Activated T-cell treated with anti-CD3 and anti-CD28 coated beads, Interleukin-2, amount 50 U/mL, for 4 hours (primary cell): ENCODE results near the gene CHST8. TPM values are rescaled to one million over a fixed set of nuclear protein-coding genes. Genes with fewer than 3 reads are reported as not detected.
"Not testable (repeated sequence)": the region's sequence is repeated elsewhere in the genome, so short reads cannot be mapped to it uniquely, and the experiment has no call there.

Experiments used
- ATAC-seq, 2 donors: fragments of 200-7000 bp; cut with Tn5 transposase; one replicate each; pipeline ENCODE4 v1.10.0; 2021
- DNase-seq: peaks from one replicate; pipeline ENCODE4 v3.0.0-alpha.2; 2020
- H3K27me3 Mint-ChIP-seq: one replicate; pipeline ENCODE4 v1.8.0; 2021; ENCODE audit warnings: low read depth, mixed read lengths
- H3K36me3 Mint-ChIP-seq: one replicate; pipeline ENCODE4 v1.8.0; 2022; ENCODE audit warnings: mixed read lengths; ENCODE audit not compliant: insufficient read depth
- H3K4me1 Mint-ChIP-seq: one replicate; pipeline ENCODE4 v1.8.0; 2021; ENCODE audit warnings: low read depth, mixed read lengths
- H3K4me3 Mint-ChIP-seq: one replicate; pipeline ENCODE4 v1.8.0; 2021; ENCODE audit warnings: mild to moderate bottlenecking, moderate library complexity, mixed read lengths
- H3K9me3 Mint-ChIP-seq: one replicate; pipeline ENCODE4 v1.8.0; 2021; ENCODE audit warnings: mixed read lengths
- total RNA-seq, 3 donors: library from RNA; stranded (reverse); gene quantifications; one replicate each; pipeline ENCODE4 v1.2.1, GENCODE V29; 2021

The CHST8 gene
- total RNA-seq, 3 donors from 2014 or later: not detected

GRCh38 chr19:33691736-33692135, 70.0 kb downstream of the CHST8 start:
- no peak for ATAC-seq

GRCh38 chr19:33693678-33694077, 71.9 kb downstream of the CHST8 start:
- H3K36me3 Mint-ChIP-seq: no peaks in the 10 kb centered on the region
- H3K27me3 Mint-ChIP-seq: peaks cover 3% of the 10 kb centered on the region
- H3K4me1 Mint-ChIP-seq: no peaks in the 10 kb centered on the region
- DNase-seq (no peak), ATAC-seq (no peak)
- H3K9me3 Mint-ChIP-seq: no peaks in the 10 kb centered on the region
- H3K4me3 Mint-ChIP-seq: no peak overlapping the region

More at GRCh38 chr19:33691736-33692135, 70.0 kb downstream of the CHST8 start:
- Mint-ChIP-seq H3K36me3 (no peaks in the 10 kb centered on the region), H3K9me3 (no peaks in the 10 kb centered on the region), H3K27me3 (peaks cover 7% of the 10 kb centered on the region), H3K4me3 (no peak overlapping the region), H3K4me1 (no peaks in the 10 kb centered on the region)
- no peak for DNase-seq

GRCh38 chr19:33695547-33695946, 73.8 kb downstream of the CHST8 start:
- H3K9me3 Mint-ChIP-seq: not testable (repeated sequence)

GRCh38 chr19:33697766-33698165, 76.0 kb downstream of the CHST8 start:
- no peak for ATAC-seq
- Mint-ChIP-seq H3K36me3 (no peaks in the 10 kb centered on the region), H3K9me3 (no peaks in the 10 kb centered on the region)

More at GRCh38 chr19:33695547-33695946, 73.8 kb downstream of the CHST8 start:
- not testable (repeated sequence) for H3K36me3 Mint-ChIP-seq, H3K4me3 Mint-ChIP-seq, DNase-seq, ATAC-seq, H3K4me1 Mint-ChIP-seq
- peaks cover 15% of the 10 kb centered on the region for H3K27me3 Mint-ChIP-seq

GRCh38 chr19:33698576-33699435, 77.1 kb downstream of the CHST8 start:
- H3K4me3 Mint-ChIP-seq: no peak overlapping the region
- no peak for ATAC-seq
- peaks cover 15% of the 10 kb centered on the region for H3K27me3 Mint-ChIP-seq
- DNase-seq: no peak
- no peaks in the 10 kb centered on the region for H3K9me3 Mint-ChIP-seq
- no peaks in the 10 kb centered on the region for H3K4me1 Mint-ChIP-seq
- no peaks in the 10 kb centered on the region for H3K36me3 Mint-ChIP-seq

More at GRCh38 chr19:33697766-33698165, 76.0 kb downstream of the CHST8 start:
- no peak for DNase-seq
- Mint-ChIP-seq H3K4me3 (no peak overlapping the region), H3K4me1 (no peaks in the 10 kb centered on the region), H3K27me3 (peaks cover 15% of the 10 kb centered on the region)

GRCh38 chr19:33699754-33700407, 78.1 kb downstream of the CHST8 start:
- H3K9me3 Mint-ChIP-seq: no peaks in the 10 kb centered on the region
- no peak overlapping the region for H3K4me3 Mint-ChIP-seq
- no peak for DNase-seq
- H3K4me1 Mint-ChIP-seq: no peaks in the 10 kb centered on the region
- ATAC-seq: no peak
- no peaks in the 10 kb centered on the region for H3K36me3 Mint-ChIP-seq
- peaks cover 15% of the 10 kb centered on the region for H3K27me3 Mint-ChIP-seq

- ATAC-seq: no peak
- H3K27me3 Mint-ChIP-seq: peaks cover 15% of the 10 kb centered on the region
Measured at GRCh38 chr19:33700408-33701013, 78.8 kb downstream of the CHST8 start.

GRCh38 chr19:33701565-33701964, 79.8 kb downstream of the CHST8 start:
- Mint-ChIP-seq H3K4me1 (no peaks in the 10 kb centered on the region), H3K36me3 (no peaks in the 10 kb centered on the region), H3K4me3 (no peak overlapping the region)

More at GRCh38 chr19:33700408-33701013, 78.8 kb downstream of the CHST8 start:
- no peaks in the 10 kb centered on the region for H3K9me3 Mint-ChIP-seq
- no peak for DNase-seq
- H3K36me3 Mint-ChIP-seq: no peaks in the 10 kb centered on the region
- H3K4me3 Mint-ChIP-seq: no peak overlapping the region
- H3K4me1 Mint-ChIP-seq: no peaks in the 10 kb centered on the region

GRCh38 chr19:33702606-33703437, 81.1 kb downstream of the CHST8 start:
- no peaks in the 10 kb centered on the region for H3K36me3 Mint-ChIP-seq
- H3K27me3 Mint-ChIP-seq: peaks cover 15% of the 10 kb centered on the region
- H3K4me1 Mint-ChIP-seq: no peaks in the 10 kb centered on the region
- no peak for DNase-seq
- no peak overlapping the region for H3K4me3 Mint-ChIP-seq
- no peaks in the 10 kb centered on the region for H3K9me3 Mint-ChIP-seq
- no peak for ATAC-seq

More at GRCh38 chr19:33701565-33701964, 79.8 kb downstream of the CHST8 start:
- Mint-ChIP-seq H3K27me3 (peaks cover 15% of the 10 kb centered on the region), H3K9me3 (no peaks in the 10 kb centered on the region)
- DNase-seq (no peak), ATAC-seq (no peak)

GRCh38 chr19:33703438-33703750, 81.6 kb downstream of the CHST8 start:
- Mint-ChIP-seq H3K36me3 (no peaks in the 10 kb centered on the region), H3K4me3 (no peak overlapping the region), H3K9me3 (no peaks in the 10 kb centered on the region), H3K27me3 (peaks cover 13% of the 10 kb centered on the region), H3K4me1 (no peaks in the 10 kb centered on the region)
- DNase-seq (no peak), ATAC-seq (no peak)

- ATAC-seq (no peak), DNase-seq (no peak)
- H3K27me3 Mint-ChIP-seq: peaks cover 12% of the 10 kb centered on the region
- no peak overlapping the region for H3K4me3 Mint-ChIP-seq
- H3K9me3 Mint-ChIP-seq: no peaks in the 10 kb centered on the region
- H3K4me1 Mint-ChIP-seq: no peaks in the 10 kb centered on the region
- H3K36me3 Mint-ChIP-seq: no peaks in the 10 kb centered on the region
Measured at GRCh38 chr19:33703821-33704220, 82.1 kb downstream of the CHST8 start.

- DNase-seq (no peak), ATAC-seq (no peak)
- H3K27me3 Mint-ChIP-seq: peaks cover 8% of the 10 kb centered on the region
- H3K4me1 Mint-ChIP-seq: no peaks in the 10 kb centered on the region
- no peak overlapping the region for H3K4me3 Mint-ChIP-seq
- no peaks in the 10 kb centered on the region for H3K9me3 Mint-ChIP-seq
- no peaks in the 10 kb centered on the region for H3K36me3 Mint-ChIP-seq
Measured at GRCh38 chr19:33704271-33704670, 82.5 kb downstream of the CHST8 start.

- ATAC-seq (no peak), DNase-seq (no peak)
- no peaks in the 10 kb centered on the region for H3K27me3 Mint-ChIP-seq
Measured at GRCh38 chr19:33705090-33705847, 83.5 kb downstream of the CHST8 start.

More at GRCh38 chr19:33705090-33705847, 83.5 kb downstream of the CHST8 start:
- Mint-ChIP-seq H3K4me3 (no peak overlapping the region), H3K9me3 (peaks cover 2% of the 10 kb centered on the region), H3K36me3 (no peaks in the 10 kb centered on the region), H3K4me1 (no peaks in the 10 kb centered on the region)
